DOHH2 (cell line): ENCODE results near the gene RABGEF1.

Experiments
- CTCF ChIP-seq: fragments of 200-600 bp; sonication (generic); IDR thresholded peaks from one replicate; pipeline ENCODE4 v1.5.1; 2014; ENCODE audit warnings: antibody characterized with exemption, mild to moderate bottlenecking, low read depth, low read length; ENCODE audit not compliant: poor library complexity, severe bottlenecking
- EZH2phosphoT487 ChIP-seq: fragments of 200-600 bp; sonication (generic); IDR thresholded peaks from 2 replicates; pipeline ENCODE4 v1.6.1; 2017; ENCODE audit warnings: borderline replicate concordance, mild to moderate bottlenecking, antibody characterized with exemption, low read length, moderate library complexity, mixed read lengths

GRCh38 chr7:66807736-66808135 lies 67.2 kb downstream of the RABGEF1 start:
- TF ChIP-seq CTCF (no peak), EZH2phosphoT487 (no peak)
